Measurements from ENCODE around the gene NALCN.

NALCN gene

DNA sequence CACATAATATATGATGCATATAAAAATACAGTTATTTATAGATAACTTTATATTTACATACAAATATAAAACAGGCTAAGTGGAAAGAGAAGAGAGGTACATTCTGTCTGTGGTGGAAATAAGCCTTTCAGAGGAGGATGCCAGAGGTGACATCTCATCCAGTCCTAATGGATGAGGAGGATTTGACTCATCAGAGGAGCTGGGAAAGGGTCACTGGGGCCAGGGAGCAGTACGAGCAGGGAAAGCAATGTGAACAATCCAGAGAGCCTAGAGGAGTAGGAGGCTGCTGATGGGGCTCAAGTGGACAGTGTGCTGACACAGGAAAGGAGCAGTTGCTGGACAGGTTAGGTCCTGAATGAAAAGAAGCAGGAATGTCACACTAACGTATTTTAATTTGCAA lies 18.6 kb downstream of the NALCN start:
- Histone ChIP-seq H3K27me3 (ENCODE audit: insufficient read depth, low read length, poor library complexity) (no peaks in the 10 kb centered on the region), H3K27ac (ENCODE audit: low read length) (no peak overlapping the region), H3K79me2 (ENCODE audit: insufficient read depth, low read length) (no peaks in the 10 kb centered on the region), H3K36me3 (ENCODE audit: insufficient read depth, low read length) (no peaks in the 10 kb centered on the region), H4K20me1 (ENCODE audit: insufficient read depth, low read length) (no peaks in the 10 kb centered on the region), H3K4me3 (ENCODE audit: low read depth in 1 of 2, low read length in 2 of 2) (no peak overlapping the region), H2AFZ (ENCODE audit: low read depth, low read length) (no peak overlapping the region), H3K4me2 (ENCODE audit: insufficient read depth, low read length) (no peak overlapping the region), H3K9ac (ENCODE audit: low read depth, low read length) (no peak overlapping the region), H3K9me3 (ENCODE audit: insufficient read depth, low read length, severe bottlenecking) (no peaks in the 10 kb centered on the region), H3K4me1 (ENCODE audit: insufficient read depth, low read length) (no peaks in the 10 kb centered on the region)
- ATAC-seq (ENCODE audit: insufficient read depth, low read depth) (no peak), DNase-seq (no peak)
- no peak for TF ChIP-seq EZH2 (IDR thresholded peaks at IDR 0.05; ENCODE audit: borderline replicate concordance, low read depth, low read length, severe bottlenecking)
- TF ChIP-seq, protein P1, sequence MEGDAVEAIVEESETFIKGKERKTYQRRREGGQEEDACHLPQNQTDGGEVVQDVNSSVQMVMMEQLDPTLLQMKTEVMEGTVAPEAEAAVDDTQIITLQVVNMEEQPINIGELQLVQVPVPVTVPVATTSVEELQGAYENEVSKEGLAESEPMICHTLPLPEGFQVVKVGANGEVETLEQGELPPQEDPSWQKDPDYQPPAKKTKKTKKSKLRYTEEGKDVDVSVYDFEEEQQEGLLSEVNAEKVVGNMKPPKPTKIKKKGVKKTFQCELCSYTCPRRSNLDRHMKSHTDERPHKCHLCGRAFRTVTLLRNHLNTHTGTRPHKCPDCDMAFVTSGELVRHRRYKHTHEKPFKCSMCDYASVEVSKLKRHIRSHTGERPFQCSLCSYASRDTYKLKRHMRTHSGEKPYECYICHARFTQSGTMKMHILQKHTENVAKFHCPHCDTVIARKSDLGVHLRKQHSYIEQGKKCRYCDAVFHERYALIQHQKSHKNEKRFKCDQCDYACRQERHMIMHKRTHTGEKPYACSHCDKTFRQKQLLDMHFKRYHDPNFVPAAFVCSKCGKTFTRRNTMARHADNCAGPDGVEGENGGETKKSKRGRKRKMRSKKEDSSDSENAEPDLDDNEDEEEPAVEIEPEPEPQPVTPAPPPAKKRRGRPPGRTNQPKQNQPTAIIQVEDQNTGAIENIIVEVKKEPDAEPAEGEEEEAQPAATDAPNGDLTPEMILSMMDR (IDR thresholded peaks at IDR 0.05; ENCODE audit: borderline replicate concordance, extremely low read depth, low read length, poor library complexity, severe bottlenecking) = no peak

DNA sequence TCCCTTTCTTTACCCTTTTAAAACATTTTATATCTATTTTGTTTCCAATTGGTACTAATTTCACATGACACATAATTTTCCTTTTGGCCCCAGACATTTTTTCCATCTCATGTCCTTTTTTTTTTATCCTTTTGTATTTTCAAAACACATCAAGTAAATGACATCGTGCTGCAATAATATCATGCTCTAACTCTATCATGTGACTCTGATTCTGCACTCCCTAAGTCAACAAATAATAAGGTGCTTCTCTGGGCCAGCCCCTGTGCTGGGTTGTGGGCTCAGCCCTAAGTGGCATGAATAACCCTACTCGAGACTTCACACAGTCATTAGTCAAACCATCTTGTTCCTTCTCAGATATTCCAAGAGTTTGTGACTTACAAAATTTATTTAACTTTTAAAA lies 21.7 kb downstream of the NALCN start:
- no peak for ATAC-seq (ENCODE audit: insufficient read depth, low read depth)
- no peak overlapping the region for H3K4me3 ChIP-seq (ENCODE audit: low read depth in 1 of 2, low read length in 2 of 2)
- no peak overlapping the region for H3K4me2 ChIP-seq (ENCODE audit: insufficient read depth, low read length)
- no peak for TF ChIP-seq EZH2 (IDR thresholded peaks at IDR 0.05; ENCODE audit: borderline replicate concordance, low read depth, low read length, severe bottlenecking)
- TF ChIP-seq, protein P1 (IDR thresholded peaks at IDR 0.05; ENCODE audit: borderline replicate concordance, extremely low read depth, low read length, poor library complexity, severe bottlenecking) = no peak
- no peak overlapping the region for H3K27ac ChIP-seq (ENCODE audit: low read length)
- H3K36me3 ChIP-seq (ENCODE audit: insufficient read depth, low read length) = no peaks in the 10 kb centered on the region
- H4K20me1 ChIP-seq (ENCODE audit: insufficient read depth, low read length) = no peaks in the 10 kb centered on the region
- no peak overlapping the region for H2AFZ ChIP-seq (ENCODE audit: low read depth, low read length)
- no peaks in the 10 kb centered on the region for H3K9me3 ChIP-seq (ENCODE audit: insufficient read depth, low read length, severe bottlenecking)
- no peak for DNase-seq
- no peak overlapping the region for H3K9ac ChIP-seq (ENCODE audit: low read depth, low read length)
- no peaks in the 10 kb centered on the region for H3K79me2 ChIP-seq (ENCODE audit: insufficient read depth, low read length)
- H3K27me3 ChIP-seq (ENCODE audit: insufficient read depth, low read length, poor library complexity) = no peaks in the 10 kb centered on the region
- peaks cover 18% of the 10 kb centered on the region for H3K4me1 ChIP-seq (ENCODE audit: insufficient read depth, low read length)

DNA sequence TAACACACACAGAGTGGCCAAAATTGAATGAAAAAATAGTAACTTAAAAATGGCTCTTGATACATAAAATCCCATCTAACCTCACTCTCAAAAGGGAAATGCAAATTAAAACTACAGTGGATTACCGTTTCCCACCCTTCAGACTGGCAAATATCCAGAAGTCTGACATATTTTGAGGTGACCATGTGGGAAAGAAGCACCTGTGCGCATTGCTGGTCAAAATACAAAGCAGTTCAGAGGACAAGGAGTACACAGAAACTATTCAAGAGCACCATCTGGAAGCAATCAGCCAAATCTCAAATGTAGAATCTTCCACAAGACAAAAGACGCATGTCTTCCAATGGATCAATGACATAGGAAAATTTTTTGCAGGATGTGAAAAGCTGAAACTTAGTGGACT lies 23.2 kb downstream of the NALCN start:
- DNase-seq (no peak), ATAC-seq (ENCODE audit: insufficient read depth, low read depth) (no peak)
- H3K4me1 ChIP-seq (ENCODE audit: insufficient read depth, low read length) = peaks cover 20% of the 10 kb centered on the region
- H3K79me2 ChIP-seq (ENCODE audit: insufficient read depth, low read length) = no peaks in the 10 kb centered on the region
- no peaks in the 10 kb centered on the region for H3K36me3 ChIP-seq (ENCODE audit: insufficient read depth, low read length)
- no peaks in the 10 kb centered on the region for H3K27me3 ChIP-seq (ENCODE audit: insufficient read depth, low read length, poor library complexity)
- no peak for TF ChIP-seq EZH2 (IDR thresholded peaks at IDR 0.05; ENCODE audit: borderline replicate concordance, low read depth, low read length, severe bottlenecking)
- TF ChIP-seq, protein P1 (IDR thresholded peaks at IDR 0.05; ENCODE audit: borderline replicate concordance, extremely low read depth, low read length, poor library complexity, severe bottlenecking) = no peak
- no peak overlapping the region for H3K27ac ChIP-seq (ENCODE audit: low read length)
- no peaks in the 10 kb centered on the region for H4K20me1 ChIP-seq (ENCODE audit: insufficient read depth, low read length)
- H3K4me3 ChIP-seq (ENCODE audit: low read depth in 1 of 2, low read length in 2 of 2) = no peak overlapping the region
- H3K9ac ChIP-seq (ENCODE audit: low read depth, low read length) = no peak overlapping the region
- no peak overlapping the region for H3K4me2 ChIP-seq (ENCODE audit: insufficient read depth, low read length)
- no peak overlapping the region for H2AFZ ChIP-seq (ENCODE audit: low read depth, low read length)
- no peaks in the 10 kb centered on the region for H3K9me3 ChIP-seq (ENCODE audit: insufficient read depth, low read length, severe bottlenecking)

DNA sequence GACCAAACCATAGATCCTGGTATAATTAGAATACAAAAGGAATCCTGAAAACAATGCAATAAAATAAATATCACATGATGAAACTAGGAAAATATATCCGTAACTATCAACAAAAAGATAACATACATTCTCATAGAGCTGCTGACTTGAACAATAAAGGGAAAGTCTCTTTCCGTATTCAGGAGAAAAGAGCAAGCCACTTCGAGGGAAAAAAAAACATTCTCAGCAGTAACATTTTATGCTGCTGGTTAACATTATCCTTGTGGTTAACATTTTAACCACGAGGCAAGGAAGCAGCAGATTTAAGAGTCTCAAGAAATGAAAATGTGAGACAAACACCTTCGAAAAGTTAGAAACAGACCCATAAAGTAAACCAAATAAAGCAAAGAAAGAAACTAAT lies 25.8 kb downstream of the NALCN start:
- Histone ChIP-seq H2AFZ (ENCODE audit: low read depth, low read length) (peak overlapping the region; percentile 59), H3K36me3 (ENCODE audit: insufficient read depth, low read length) (no peaks in the 10 kb centered on the region), H4K20me1 (ENCODE audit: insufficient read depth, low read length) (no peaks in the 10 kb centered on the region), H3K27me3 (ENCODE audit: insufficient read depth, low read length, poor library complexity) (no peaks in the 10 kb centered on the region), H3K9ac (ENCODE audit: low read depth, low read length) (peak overlapping the region; percentile 10), H3K4me2 (ENCODE audit: insufficient read depth, low read length) (peak overlapping the region; percentile 52), H3K79me2 (ENCODE audit: insufficient read depth, low read length) (no peaks in the 10 kb centered on the region), H3K4me3 (ENCODE audit: low read depth in 1 of 2, low read length in 2 of 2) (peak overlapping the region in 1 of 2 experiments; percentile 9; a peak in 1 of 4 replicates), H3K4me1 (ENCODE audit: insufficient read depth, low read length) (peaks cover 20% of the 10 kb centered on the region), H3K9me3 (ENCODE audit: insufficient read depth, low read length, severe bottlenecking) (no peaks in the 10 kb centered on the region), H3K27ac (ENCODE audit: low read length) (peak overlapping the region; percentile 71)
- no peak for DNase-seq
- no peak for TF ChIP-seq EZH2 (IDR thresholded peaks at IDR 0.05; ENCODE audit: borderline replicate concordance, low read depth, low read length, severe bottlenecking)
- TF ChIP-seq, protein P1 (IDR thresholded peaks at IDR 0.05; ENCODE audit: borderline replicate concordance, extremely low read depth, low read length, poor library complexity, severe bottlenecking) = no peak
- ATAC-seq (ENCODE audit: insufficient read depth, low read depth) = peak; percentile 84

Data from DND-41 (cell line).